CD14-positive monocyte (primary cell): Measurements from ENCODE around the gene TIAM2. TPM values are rescaled to one million over a fixed set of nuclear protein-coding genes. Genes with fewer than 3 reads are reported as not detected.

Source experiments
- DNase-seq, 3 donors: peaks; one replicate each; pipeline ENCODE4 v3.0.0-alpha.2; 2011 to 2022
- H2AFZ ChIP-seq: 2 replicates; pipeline ENCODE4 v1.6.0; 2012; ENCODE audit warnings: mild to moderate bottlenecking, low read depth, low read length, inconsistent platforms; ENCODE audit not compliant: insufficient read depth, poor library complexity, severe bottlenecking
- H3K27ac ChIP-seq, 2 donors: 1 replicate in 1 of 2; 2 replicates in 1 of 2; pipeline ENCODE4 v1.5.1; 2012 to 2013; ENCODE audit warnings: low read length in 2 of 2, control low read depth in 1 of 2, inconsistent platforms in 1 of 2, low read depth in 1 of 2, mild to moderate bottlenecking in 1 of 2
- H3K27me3 ChIP-seq, 2 donors: one replicate each; pipeline versions ENCODE4 v1.6.0 to v1.6.1; 2011 to 2013; ENCODE audit warnings: low read length in 2 of 2; ENCODE audit not compliant: control insufficient read depth in 2 of 2, insufficient read depth in 2 of 2
- H3K36me3 ChIP-seq, 2 donors: replicated peaks in 1 of 2; 1 replicate in 1 of 2; 2 replicates in 1 of 2; pipeline versions ENCODE4 v1.5.1 to v1.6.1; 2012 to 2013; ENCODE audit warnings: low read length in 2 of 2, control low read depth in 1 of 2, inconsistent platforms in 1 of 2, mild to moderate bottlenecking in 1 of 2; ENCODE audit not compliant: insufficient read depth in 2 of 2, control insufficient read depth in 1 of 2
- H3K4me1 ChIP-seq, 2 donors: 1 replicate in 1 of 2; 2 replicates in 1 of 2; pipeline versions ENCODE4 v1.5.1 to v1.6.1; 2012 to 2013; ENCODE audit warnings: low read length in 2 of 2, control low read depth in 1 of 2, inconsistent platforms in 1 of 2, mild to moderate bottlenecking in 1 of 2, moderate library complexity in 1 of 2; ENCODE audit not compliant: insufficient read depth in 2 of 2, control insufficient read depth in 1 of 2
- H3K4me2 ChIP-seq: replicated peaks from 2 replicates; pipeline ENCODE3; 2012; ENCODE audit warnings: low read length, moderate library complexity, mild to moderate bottlenecking; ENCODE audit not compliant: poor library complexity, severe bottlenecking; ENCODE audit errors: extremely low read depth
- H3K4me3 ChIP-seq, 3 experiments: fragments of 200-600 bp in 1 of 3; sonication (generic) in 1 of 3; replicated peaks in 1 of 3; 1 replicate in 2 of 3; 2 replicates in 1 of 3; pipeline ENCODE4 v1.5.1; 2011 to 2013; ENCODE audit warnings: low read length in 3 of 3, mild to moderate bottlenecking in 3 of 3, control low read depth in 2 of 3, low read depth in 2 of 3, inconsistent platforms in 1 of 3, moderate library complexity in 1 of 3
- H3K79me2 ChIP-seq: 2 replicates; pipeline ENCODE4 v1.6.0; 2012; ENCODE audit warnings: mild to moderate bottlenecking, control low read depth, inconsistent platforms, low read length, moderate library complexity; ENCODE audit not compliant: insufficient read depth
- H3K9ac ChIP-seq: 2 replicates; pipeline ENCODE4 v1.6.0; 2017; ENCODE audit warnings: low read length, mild to moderate bottlenecking; ENCODE audit not compliant: insufficient read depth, poor library complexity, severe bottlenecking
- H3K9me3 ChIP-seq, 2 donors: replicated peaks in 1 of 2; 1 replicate in 1 of 2; 2 replicates in 1 of 2; pipeline versions ENCODE4 v1.5.1 to v1.6.1; 2012 to 2013; ENCODE audit warnings: low read length in 2 of 2, control low read depth in 1 of 2; ENCODE audit not compliant: control insufficient read depth in 1 of 2, insufficient read depth in 1 of 2
- H4K20me1 ChIP-seq: 2 replicates; pipeline ENCODE4 v1.6.0; 2012; ENCODE audit warnings: mild to moderate bottlenecking, low read length, control low read depth, moderate library complexity; ENCODE audit not compliant: insufficient read depth
- H3K27ac Mint-ChIP-seq, 7 donors: one replicate each; pipeline ENCODE4 v1.8.0; 2020; ENCODE audit warnings: mild to moderate bottlenecking in 7 of 7, mixed read lengths in 7 of 7, moderate library complexity in 6 of 7, inconsistent platforms in 2 of 7
- H3K27me3 Mint-ChIP-seq, 3 donors: one replicate each; pipeline ENCODE4 v1.8.0; 2021 to 2022; ENCODE audit warnings: low read depth in 3 of 3, mild to moderate bottlenecking in 3 of 3, mixed read lengths in 3 of 3, moderate library complexity in 3 of 3, inconsistent platforms in 1 of 3
- H3K36me3 Mint-ChIP-seq, 2 donors: one replicate each; pipeline ENCODE4 v1.8.0; 2020; ENCODE audit warnings: mixed read lengths in 2 of 2, inconsistent platforms in 1 of 2, mild to moderate bottlenecking in 1 of 2
- H3K4me1 Mint-ChIP-seq: one replicate; pipeline ENCODE4 v1.8.0; 2020; ENCODE audit warnings: mild to moderate bottlenecking, mixed read lengths
- H3K4me3 Mint-ChIP-seq, 2 donors: one replicate each; pipeline ENCODE4 v1.8.0; 2020; ENCODE audit warnings: mild to moderate bottlenecking in 2 of 2, mixed read lengths in 2 of 2, moderate library complexity in 1 of 2
- H3K9me3 Mint-ChIP-seq, 7 donors: one replicate each; pipeline ENCODE4 v1.8.0; 2020 to 2022; ENCODE audit warnings: mixed read lengths in 7 of 7, mild to moderate bottlenecking in 6 of 7, moderate library complexity in 6 of 7, inconsistent platforms in 2 of 7
- CTCF ChIP-seq: fragments of 200-600 bp; IDR thresholded peaks from one replicate; pipeline ENCODE4 v1.8.0; 2022; ENCODE audit warnings: antibody characterized with exemption, mild to moderate bottlenecking
- WGBS: methylation state at CpG from one replicate; pipeline ENCODE4 v1.1.5; 2013; ENCODE audit warnings: missing lambda C conversion rate; ENCODE audit not compliant: insufficient coverage; 5-methylcytosine and 5-hydroxymethylcytosine counted together
- intact Hi-C, 2 donors: fragments of 100-400 bp; cut with micrococcal nuclease; formaldehyde crosslinking; loops; one replicate each; pipeline versions ENCODE4 v1.15.0 to v1.15.1; 2023
- polyA plus RNA-seq, 3 donors: library from polyadenylated mRNA; depleted of rRNA in 1 of 3; unstranded in 2 of 3; stranded (reverse) in 1 of 3; fragments of 300-500 nt in 2 of 3; fragments of >200 nt in 1 of 3; fragmentation: Illumina TruSeq in 2 of 3; gene quantifications; 1 replicate in 2 of 3; 2 replicates in 1 of 3; pipeline ENCODE4 v1.2.3, GENCODE V29; 2012 to 2021

The TIAM2 gene
- polyA plus RNA-seq, 3 donors: 0.25 to 4.2 (median 0.67) TPM

- no peaks in the 10 kb centered on the region for H3K79me2 ChIP-seq
- Mint-ChIP-seq H3K27ac (no peak overlapping the region), H3K4me1 (no peaks in the 10 kb centered on the region), H3K4me3 (no peak overlapping the region), H3K9me3 (peaks cover 0 to 1% (median 0%) of the 10 kb centered on the region in 7 donors), H3K27me3 (peaks cover 0 to 4% (median 2%) of the 10 kb centered on the region in 3 donors), H3K36me3 (no peaks in the 10 kb centered on the region)
- no peaks in the 10 kb centered on the region for H3K36me3 ChIP-seq
- H4K20me1 ChIP-seq: no peaks in the 10 kb centered on the region
- no peak for DNase-seq
- no peak overlapping the region for H3K9ac ChIP-seq
- H3K4me3 ChIP-seq: no peak overlapping the region
- H3K4me2 ChIP-seq: no peak overlapping the region
- intact Hi-C loops: no loop called here
- H3K9me3 ChIP-seq: no peaks in the 10 kb centered on the region
- WGBS: no CpG with 5 or more reads among the region's 1 CpG
- H3K4me1 ChIP-seq: no peaks in the 10 kb centered on the region
- TF ChIP-seq CTCF: no peak
- H3K27me3 ChIP-seq: no peaks in the 10 kb centered on the region
- no peak overlapping the region for H3K27ac ChIP-seq
- H2AFZ ChIP-seq: no peak overlapping the region
Observed at GRCh38 chr6:155088856-155089255, 93.7 kb downstream of the TIAM2 start.

GRCh38 chr6:155089746-155090145, 94.6 kb downstream of the TIAM2 start:
- H3K27me3 Mint-ChIP-seq: peaks cover 0 to 4% (median 2%) of the 10 kb centered on the region in 3 donors
- Histone ChIP-seq H3K27me3 (no peaks in the 10 kb centered on the region), H3K4me2 (no peak overlapping the region), H3K9me3 (no peaks in the 10 kb centered on the region), H3K79me2 (no peaks in the 10 kb centered on the region), H3K9ac (no peak overlapping the region), H3K36me3 (no peaks in the 10 kb centered on the region), H4K20me1 (no peaks in the 10 kb centered on the region), H3K27ac (no peak overlapping the region), H3K4me1 (no peaks in the 10 kb centered on the region), H2AFZ (no peak overlapping the region), H3K4me3 (no peak overlapping the region)
- intact Hi-C loops: no loop called here
- peaks cover 0 to 1% (median 0%) of the 10 kb centered on the region in 7 donors for H3K9me3 Mint-ChIP-seq
- H3K36me3 Mint-ChIP-seq: no peaks in the 10 kb centered on the region
- peaks cover under 1% of the 10 kb centered on the region for H3K4me1 Mint-ChIP-seq
- WGBS: no CpG with 5 or more reads among the region's 4 CpGs
- no peak for DNase-seq
- no peak overlapping the region for H3K4me3 Mint-ChIP-seq
- TF ChIP-seq CTCF: no peak
- H3K27ac Mint-ChIP-seq: no peak overlapping the region
